ENCODE measurements around the gene EFNA1. TPM values are rescaled to one million over a fixed set of nuclear protein-coding genes. Genes with fewer than 3 reads are reported as not detected.

EFNA1 gene
- total and polyA plus RNA-seq, 2 donors (not counting 3 experiments of a cell fraction or from before 2014, with no cell fraction given): 107 to 289 TPM

DNA sequence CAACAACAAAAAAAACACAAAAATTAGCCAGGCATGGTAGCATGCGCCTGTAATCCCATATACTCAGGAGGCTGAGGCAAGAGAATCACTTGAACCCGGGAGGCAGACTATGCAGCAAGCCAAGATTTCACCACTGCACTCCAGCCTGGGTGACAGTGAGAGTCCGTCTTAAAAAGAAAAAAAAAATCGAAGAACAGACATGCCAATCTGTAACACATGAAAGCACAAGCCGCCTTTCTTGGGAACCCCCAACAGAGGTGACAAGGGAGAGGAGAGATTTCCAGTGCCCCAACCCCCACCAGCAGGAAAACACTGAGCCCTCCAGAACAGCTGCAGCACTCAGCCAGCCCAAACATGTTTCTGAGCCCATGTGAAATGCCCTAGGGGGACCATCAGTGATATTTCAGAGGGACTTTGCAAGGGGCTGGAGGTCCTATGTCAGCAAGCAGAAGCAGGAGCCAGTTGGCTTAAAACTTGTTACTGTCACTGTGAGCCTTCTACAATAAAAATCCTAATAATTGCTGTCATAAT lies 14.2 kb upstream of the EFNA1 start:
- dilution Hi-C loops (cut with MboI; ENCODE audit: extremely low pct_ligation_motif_present, low sequenced_read_pairs): no loop called here
- no peaks in the 10 kb centered on the region for H3K4me1 ChIP-seq (ENCODE audit: control insufficient read depth, extremely low read depth, insufficient read depth, low read length)
- TF ChIP-seq POLR2AphosphoS5 (IDR thresholded peaks at IDR 0.05; ENCODE audit: insufficient read depth, low read depth, low read length) (no peak), FOS (IDR thresholded peaks at IDR 0.05; ENCODE audit: borderline replicate concordance, insufficient read depth, low read length) (no peak), MYC (IDR thresholded peaks at IDR 0.05; ENCODE audit: low read depth, low read length) (no peak), EZH2 (IDR thresholded peaks at IDR 0.05; ENCODE audit: borderline replicate concordance, low read depth, low read length, severe bottlenecking) (no peak)
- TF ChIP-seq, protein P1, sequence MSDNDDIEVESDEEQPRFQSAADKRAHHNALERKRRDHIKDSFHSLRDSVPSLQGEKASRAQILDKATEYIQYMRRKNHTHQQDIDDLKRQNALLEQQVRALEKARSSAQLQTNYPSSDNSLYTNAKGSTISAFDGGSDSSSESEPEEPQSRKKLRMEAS (IDR thresholded peaks at IDR 0.05; ENCODE audit: insufficient read depth, insufficient read length): no peak
- H3K9me3 ChIP-seq (replicated peaks; ENCODE audit: control insufficient read depth, insufficient read depth, low read length): no peaks in the 10 kb centered on the region
- intact Hi-C loops (cut with micrococcal nuclease): no loop called here
- H3K36me3 ChIP-seq (ENCODE audit: control insufficient read depth in 2 of 2, extremely low read depth in 1 of 2, insufficient read depth in 2 of 2, low read length in 2 of 2): no peaks in the 10 kb centered on the region
- no peak overlapping the region for H3K4me3 ChIP-seq (replicated peaks in 1 of 3; ENCODE audit: insufficient read depth in 1 of 3, low read depth in 1 of 3, low read length in 3 of 3)
- H3K79me2 ChIP-seq (ENCODE audit: control insufficient read depth, insufficient read depth, low read length): no peaks in the 10 kb centered on the region
- H3K27me3 ChIP-seq (ENCODE audit: control insufficient read depth in 2 of 2, insufficient read depth in 2 of 2, low read length in 2 of 2): peaks cover 0 to under 1% of the 10 kb centered on the region in 2 experiments
- H2AFZ ChIP-seq (ENCODE audit: low read depth, low read length): no peak overlapping the region
- ChIA-PET POLR2A (no interaction called here), CTCF (interaction anchor here (0.8 kb wide), 1 partner anchor 54 kb away, joined by 3 read pairs; no protein-coding TSS in a partner anchor)
- no peak for FAIRE-seq
- H3K9ac ChIP-seq (replicated peaks; ENCODE audit: extremely low read depth, insufficient read depth, low read length): no peak overlapping the region
- no peaks in the 10 kb centered on the region for H3K9me1 ChIP-seq (replicated peaks; ENCODE audit: control insufficient read depth, extremely low read depth, insufficient read depth, low read length)
- no peaks in the 10 kb centered on the region for H4K20me1 ChIP-seq (replicated peaks; ENCODE audit: control insufficient read depth, extremely low read depth, insufficient read depth, low read length)
- no peak overlapping the region for H3K27ac ChIP-seq (ENCODE audit: insufficient read depth, low read depth, low read length)
- no peak for DNase-seq (ENCODE audit: low read depth, low spot score)
- no peak overlapping the region for H3K4me2 ChIP-seq (ENCODE audit: insufficient read depth, low read length)
- BruUV-seq (replicated peaks): no TSS peak

DNA sequence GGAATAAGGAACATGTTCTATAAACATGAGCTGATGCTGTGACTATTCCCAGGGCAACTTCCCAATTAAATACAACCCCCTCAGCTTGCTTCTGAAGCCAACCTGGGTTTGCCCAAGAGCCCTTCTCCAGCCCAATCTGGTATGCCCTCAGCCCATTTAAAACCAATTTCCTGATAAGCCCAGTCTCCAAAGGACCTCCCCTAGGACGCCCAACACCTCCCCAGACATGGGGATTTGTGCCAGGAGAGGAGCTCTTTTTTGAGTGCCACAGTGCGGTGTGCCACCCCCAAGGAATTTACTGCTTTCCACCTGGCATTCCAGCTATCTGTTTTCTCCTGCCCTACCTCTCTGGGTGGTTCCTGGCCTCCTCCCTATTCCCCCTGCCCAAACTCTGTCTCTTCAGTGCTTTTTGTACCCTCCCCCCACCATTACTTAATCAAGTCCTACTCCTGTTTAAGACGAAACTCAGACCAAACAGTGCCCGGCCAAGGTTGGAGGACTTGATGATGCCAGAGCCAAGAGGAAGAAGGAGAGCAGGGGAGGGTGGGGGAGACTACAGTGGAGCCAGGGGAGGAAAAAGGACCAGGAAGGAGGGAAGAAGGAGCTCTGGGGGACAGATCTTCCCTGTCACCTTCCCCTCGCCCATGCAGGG lies 11.4 kb upstream of the EFNA1 start:
- Histone ChIP-seq H3K36me3 (ENCODE audit: control insufficient read depth in 2 of 2, extremely low read depth in 1 of 2, insufficient read depth in 2 of 2, low read length in 2 of 2) (no peaks in the 10 kb centered on the region), H3K27me3 (ENCODE audit: control insufficient read depth in 2 of 2, insufficient read depth in 2 of 2, low read length in 2 of 2) (peaks cover 0 to 4% of the 10 kb centered on the region in 2 experiments), H3K27ac (ENCODE audit: insufficient read depth, low read depth, low read length) (no peak overlapping the region), H3K79me2 (ENCODE audit: control insufficient read depth, insufficient read depth, low read length) (no peaks in the 10 kb centered on the region), H3K9me1 (replicated peaks; ENCODE audit: control insufficient read depth, extremely low read depth, insufficient read depth, low read length) (no peaks in the 10 kb centered on the region), H3K4me1 (ENCODE audit: control insufficient read depth, extremely low read depth, insufficient read depth, low read length) (no peaks in the 10 kb centered on the region), H3K9ac (replicated peaks; ENCODE audit: extremely low read depth, insufficient read depth, low read length) (no peak overlapping the region), H3K9me3 (replicated peaks; ENCODE audit: control insufficient read depth, insufficient read depth, low read length) (no peaks in the 10 kb centered on the region), H3K4me3 (replicated peaks in 1 of 3; ENCODE audit: insufficient read depth in 1 of 3, low read depth in 1 of 3, low read length in 3 of 3) (no peak overlapping the region), H3K4me2 (ENCODE audit: insufficient read depth, low read length) (no peak overlapping the region), H2AFZ (ENCODE audit: low read depth, low read length) (no peak overlapping the region), H4K20me1 (replicated peaks; ENCODE audit: control insufficient read depth, extremely low read depth, insufficient read depth, low read length) (no peaks in the 10 kb centered on the region)
- FAIRE-seq: no peak
- BruUV-seq (replicated peaks): no TSS peak
- POLR2A ChIA-PET: no interaction called here
- CTCF ChIA-PET: interaction anchor here (0.6 to 4.1 kb wide), 4 partner anchors 20 to 57 kb away, joined by 3 to 42 read pairs (median 9); partner anchors contain the start of gene KRTCAP2
- TF ChIP-seq POLR2AphosphoS5 (IDR thresholded peaks at IDR 0.05; ENCODE audit: insufficient read depth, low read depth, low read length): no peak
- TF ChIP-seq FOS (IDR thresholded peaks at IDR 0.05; ENCODE audit: borderline replicate concordance, insufficient read depth, low read length): no peak
- TF ChIP-seq GATA2 (IDR thresholded peaks at IDR 0.05; ENCODE audit: insufficient read depth, insufficient read length, low read depth, low read length): no peak
- TF ChIP-seq, protein P1 (IDR thresholded peaks at IDR 0.05; ENCODE audit: insufficient read depth, insufficient read length): no peak
- no peak for TF ChIP-seq MYC (IDR thresholded peaks at IDR 0.05; ENCODE audit: low read depth, low read length)
- no peak for TF ChIP-seq POLR2A (IDR thresholded peaks at IDR 0.05; ENCODE audit: low read depth, low read length)
- TF ChIP-seq, protein P2, sequence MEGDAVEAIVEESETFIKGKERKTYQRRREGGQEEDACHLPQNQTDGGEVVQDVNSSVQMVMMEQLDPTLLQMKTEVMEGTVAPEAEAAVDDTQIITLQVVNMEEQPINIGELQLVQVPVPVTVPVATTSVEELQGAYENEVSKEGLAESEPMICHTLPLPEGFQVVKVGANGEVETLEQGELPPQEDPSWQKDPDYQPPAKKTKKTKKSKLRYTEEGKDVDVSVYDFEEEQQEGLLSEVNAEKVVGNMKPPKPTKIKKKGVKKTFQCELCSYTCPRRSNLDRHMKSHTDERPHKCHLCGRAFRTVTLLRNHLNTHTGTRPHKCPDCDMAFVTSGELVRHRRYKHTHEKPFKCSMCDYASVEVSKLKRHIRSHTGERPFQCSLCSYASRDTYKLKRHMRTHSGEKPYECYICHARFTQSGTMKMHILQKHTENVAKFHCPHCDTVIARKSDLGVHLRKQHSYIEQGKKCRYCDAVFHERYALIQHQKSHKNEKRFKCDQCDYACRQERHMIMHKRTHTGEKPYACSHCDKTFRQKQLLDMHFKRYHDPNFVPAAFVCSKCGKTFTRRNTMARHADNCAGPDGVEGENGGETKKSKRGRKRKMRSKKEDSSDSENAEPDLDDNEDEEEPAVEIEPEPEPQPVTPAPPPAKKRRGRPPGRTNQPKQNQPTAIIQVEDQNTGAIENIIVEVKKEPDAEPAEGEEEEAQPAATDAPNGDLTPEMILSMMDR (IDR thresholded peaks at IDR 0.05; ENCODE audit: extremely low read depth in 1 of 2, insufficient read depth in 1 of 2, low read depth in 1 of 2, low read length in 2 of 2): no peak
- DNase-seq (ENCODE audit: low read depth, low spot score): no peak
- intact Hi-C loops (cut with micrococcal nuclease) (no loop called here), dilution Hi-C loops (cut with MboI; ENCODE audit: extremely low pct_ligation_motif_present, low sequenced_read_pairs) (no loop called here)
